ENCODE results near the gene CPEB4. TPM values are rescaled to one million over a fixed set of nuclear protein-coding genes. Genes with fewer than 3 reads are reported as not detected.

CPEB4 gene
- total RNA-seq, 2 experiments from 2014 or later = 12.2 to 12.3 TPM

DNA sequence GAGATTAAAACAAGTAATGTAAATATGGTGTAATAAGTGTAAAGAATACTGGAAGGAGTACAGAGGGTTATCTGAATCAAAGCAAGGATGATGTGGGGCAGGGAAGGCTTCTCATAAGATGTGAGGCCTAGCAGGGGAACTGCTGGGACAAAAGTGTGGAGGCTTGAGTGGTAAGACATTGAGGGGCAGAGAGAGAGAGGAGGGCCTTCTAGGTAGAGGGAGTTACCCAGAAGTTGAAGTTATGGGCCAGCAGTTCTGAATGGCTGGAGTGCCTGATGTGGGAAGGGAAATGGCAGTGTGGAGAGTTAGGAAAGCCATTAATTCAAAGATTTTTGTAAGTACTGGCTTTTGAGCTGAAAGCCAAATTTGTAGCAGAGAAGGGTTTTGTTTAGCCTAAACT lies 36.8 kb downstream of the CPEB4 start:
- POLR2A ChIA-PET = interaction anchor here (0.6 kb wide), 1 partner anchor 12 kb away, joined by 8 read pairs; no protein-coding TSS in a partner anchor
- CTCF ChIA-PET = interaction anchor here (0.7 to 2.2 kb wide), 9 partner anchors 10 to 309 kb away, joined by 3 to 7 read pairs (median 4); partner anchors contain the start of gene BOD1

DNA sequence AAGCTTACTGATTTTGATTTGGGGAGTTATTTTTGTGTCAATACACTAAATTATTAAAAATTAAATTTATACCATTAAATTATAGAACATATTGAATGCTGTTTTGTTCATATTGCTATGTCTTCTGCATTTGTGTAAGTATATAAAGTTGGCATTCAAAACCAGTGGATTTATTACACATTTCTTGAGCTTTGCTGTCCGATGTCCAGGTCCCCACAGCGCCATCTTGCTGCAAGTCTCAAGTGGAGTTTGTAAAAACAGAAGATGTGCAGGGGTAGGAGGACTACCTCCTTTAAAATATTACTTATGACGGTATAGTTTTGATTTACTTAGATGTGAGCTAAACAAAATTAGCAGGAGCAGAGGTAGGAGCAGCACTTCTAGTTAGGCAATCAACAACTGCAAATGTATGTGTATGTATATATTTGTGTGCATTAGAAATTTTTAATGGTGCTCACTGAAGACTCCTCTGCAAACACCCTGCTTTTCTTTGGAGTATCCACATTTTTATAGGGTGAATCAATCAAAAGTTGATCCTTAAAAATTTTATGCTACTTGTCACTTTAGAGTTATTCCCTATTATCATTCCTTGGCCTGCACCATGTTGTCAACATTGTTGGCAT lies 37.4 kb downstream of the CPEB4 start:
- POLR2A ChIA-PET = interaction anchor here (0.6 kb wide), 1 partner anchor 12 kb away, joined by 8 read pairs; no protein-coding TSS in a partner anchor
- CTCF ChIA-PET = interaction anchor here (0.7 to 2.2 kb wide), 9 partner anchors 9 to 309 kb away, joined by 3 to 7 read pairs (median 4); partner anchors contain the start of gene BOD1

- POLR2A ChIA-PET = no interaction called here
- CTCF ChIA-PET = interaction anchor here (1.3 to 1.9 kb wide), 2 partner anchors 23 to 24 kb away, joined by 3 to 7 read pairs; no protein-coding TSS in a partner anchor
These were observed 38.2 kb downstream of the CPEB4 start for GRCh38 chr5:173926359-173926758.

DNA sequence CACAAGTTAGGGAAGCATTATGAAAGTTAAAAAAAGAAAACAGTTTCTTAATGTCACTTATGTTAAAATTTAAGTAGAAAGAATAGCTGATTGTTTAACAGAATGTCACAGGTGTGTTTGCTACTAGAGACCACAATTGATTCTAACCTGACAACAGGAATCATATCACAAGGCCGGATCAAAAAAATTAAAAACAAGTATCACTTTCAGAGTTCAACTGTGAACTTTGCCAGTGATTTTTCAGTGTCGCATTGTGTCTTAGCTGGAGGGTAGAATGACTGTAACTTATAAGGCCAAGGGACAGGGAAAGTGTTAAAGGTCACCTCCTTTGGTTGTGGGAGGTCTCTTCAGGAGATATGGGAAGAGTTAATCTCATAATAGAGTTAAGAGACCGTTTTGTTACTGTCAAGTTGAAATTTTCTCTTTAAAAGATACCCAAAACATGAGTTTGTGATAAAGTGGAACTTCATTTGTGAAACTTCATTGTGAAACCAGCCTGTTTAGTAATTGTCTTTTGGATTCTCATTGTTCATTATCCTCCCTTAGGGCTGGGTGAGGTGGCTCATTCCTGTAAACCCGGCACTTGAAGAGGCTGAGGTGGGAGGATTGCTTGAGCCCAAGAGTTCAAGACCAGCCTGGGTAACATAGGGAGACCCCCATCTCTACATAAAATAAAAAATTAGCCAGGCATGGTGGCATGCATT lies 40.9 kb downstream of the CPEB4 start:
- POLR2A ChIA-PET = no interaction called here
- CTCF ChIA-PET = no interaction called here

DNA sequence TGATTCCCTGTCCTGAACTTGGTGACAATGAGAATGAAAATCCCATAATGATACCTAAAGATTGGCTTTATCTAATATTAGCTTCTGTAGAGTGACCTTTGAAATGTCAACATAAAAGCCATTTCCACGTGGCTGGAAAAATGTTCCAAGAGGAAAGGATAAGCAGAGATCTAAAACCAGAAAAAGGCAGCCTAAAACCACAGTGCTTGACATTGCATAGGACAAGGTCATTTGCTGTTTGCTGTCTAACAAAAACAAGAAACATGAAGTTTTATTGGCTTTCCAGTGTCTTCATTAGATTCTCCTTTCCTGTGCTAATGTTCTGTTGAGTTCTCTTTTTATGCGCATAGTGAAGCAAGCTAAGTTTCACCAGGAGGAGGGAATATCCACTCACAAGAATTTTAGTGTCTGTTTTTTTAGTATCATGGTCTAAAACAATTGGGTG lies 44.6 kb downstream of the CPEB4 start:
- ChIA-PET POLR2A (no interaction called here), CTCF (interaction anchor here (0.5 kb wide), 1 partner anchor 271 kb away, joined by 3 read pairs; no protein-coding TSS in a partner anchor)

DNA sequence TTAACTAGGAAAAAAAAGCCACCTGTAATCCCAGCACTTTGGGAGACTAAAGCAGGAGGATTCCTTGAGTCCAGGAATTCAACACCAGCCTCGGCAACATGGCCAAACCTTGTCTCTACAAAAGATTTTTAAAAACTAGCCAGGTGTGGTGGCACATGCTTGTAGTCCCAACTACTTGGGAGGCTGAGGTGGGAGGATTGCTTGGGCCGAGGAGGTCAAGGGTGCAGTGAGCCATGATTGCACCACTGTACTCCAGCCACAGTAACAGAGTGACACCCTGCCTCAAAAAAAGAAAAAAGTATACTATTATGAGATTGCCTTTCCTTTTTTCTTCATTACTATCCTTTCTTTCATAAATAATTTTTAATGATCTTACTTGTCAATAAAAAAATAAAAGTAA lies 45.8 kb downstream of the CPEB4 start:
- CTCF ChIA-PET = no interaction called here
- POLR2A ChIA-PET = no interaction called here

DNA sequence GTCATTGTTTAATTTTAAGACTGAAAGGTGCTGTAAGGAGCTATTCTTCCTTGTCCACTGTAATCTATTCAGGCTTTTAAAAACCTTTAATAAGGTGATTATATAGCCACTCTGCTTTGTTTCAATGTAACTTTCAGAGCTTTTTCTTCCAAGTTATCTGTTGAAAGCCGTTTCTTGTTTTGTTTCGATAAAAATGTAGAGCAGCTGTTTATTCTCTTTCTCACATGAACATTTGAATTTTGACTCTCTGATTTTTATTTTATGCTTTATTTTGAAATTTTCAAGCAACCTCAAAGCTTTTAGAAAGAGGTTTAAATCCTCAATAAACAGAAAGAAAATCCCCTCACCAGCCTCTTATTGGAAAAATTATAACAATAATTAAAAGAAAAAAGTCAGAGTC lies 47.2 kb downstream of the CPEB4 start:
- POLR2A ChIA-PET = no interaction called here
- CTCF ChIA-PET = interaction anchor here (1.5 kb wide), 1 partner anchor 10 kb away, joined by 6 read pairs; no protein-coding TSS in a partner anchor

DNA sequence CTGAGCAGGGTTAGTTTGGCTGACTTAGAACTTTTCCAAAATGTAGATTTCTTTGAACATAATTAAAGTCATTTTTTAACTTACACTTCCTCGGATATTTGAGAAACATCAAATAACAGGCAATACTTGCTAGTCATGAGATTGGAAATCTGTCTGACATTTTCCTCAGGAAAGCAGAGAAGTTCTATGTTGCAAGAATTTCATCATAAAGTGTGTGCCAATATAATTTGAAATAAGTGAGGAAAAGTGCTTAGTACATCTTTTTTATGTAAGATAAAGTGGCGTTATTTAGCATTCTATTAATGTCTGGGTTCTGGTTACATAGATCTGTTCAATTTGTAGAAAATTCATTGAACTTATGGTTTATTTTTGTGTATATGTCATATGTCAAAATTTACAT lies 52.1 kb downstream of the CPEB4 start:
- ChIA-PET POLR2A (no interaction called here), CTCF (no interaction called here)

DNA sequence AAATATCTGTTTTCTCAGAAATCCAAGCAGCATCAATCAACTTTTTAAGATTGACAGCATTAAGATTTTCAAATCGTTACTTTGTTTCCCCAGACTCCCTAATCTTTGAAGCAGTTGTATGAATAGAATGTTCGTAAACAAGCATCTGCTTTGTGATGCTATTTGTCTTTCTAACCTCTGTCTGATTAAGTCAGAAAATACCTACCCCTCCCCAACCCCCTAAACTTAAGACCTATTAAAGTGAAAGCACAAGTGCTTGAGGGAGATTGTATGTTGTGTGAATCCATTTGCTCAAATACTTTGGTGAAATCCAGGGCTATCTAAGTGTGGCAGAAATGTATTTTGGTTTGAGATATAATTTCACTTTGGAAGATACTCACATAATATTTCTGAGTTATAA lies 53.0 kb downstream of the CPEB4 start:
- CTCF ChIA-PET = no interaction called here
- POLR2A ChIA-PET = no interaction called here

DNA sequence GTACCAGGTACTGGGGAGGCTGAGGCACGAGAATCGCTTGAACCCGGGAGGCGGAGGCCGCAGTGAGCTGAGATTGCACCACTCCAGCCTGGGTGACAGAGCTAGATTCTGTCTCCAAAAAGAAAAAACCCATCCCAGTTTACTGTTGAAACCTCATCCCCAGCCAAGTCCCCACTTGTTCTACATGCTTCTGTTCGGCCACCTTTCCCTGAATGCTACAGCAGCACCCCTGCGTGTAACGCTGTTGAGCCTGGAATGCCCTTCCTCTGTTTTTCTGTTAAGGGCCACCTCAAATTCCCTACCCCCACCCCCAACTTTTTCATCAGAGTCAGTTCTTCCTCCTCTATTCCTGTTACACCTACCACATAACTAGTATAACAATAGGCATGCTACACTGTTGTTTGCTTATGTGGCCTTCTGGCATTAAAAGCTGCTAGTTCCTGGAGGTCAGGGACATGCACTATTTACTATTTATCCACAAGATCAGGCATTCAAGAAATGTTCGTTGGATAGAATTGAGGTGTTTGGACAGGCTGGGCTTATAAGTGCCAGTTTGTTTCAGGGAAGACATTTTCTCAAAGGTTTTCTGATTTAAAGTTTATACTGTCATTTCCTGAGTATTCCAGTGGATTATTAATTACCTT lies 53.7 kb downstream of the CPEB4 start:
- ChIA-PET CTCF (no interaction called here), POLR2A (no interaction called here)

DNA sequence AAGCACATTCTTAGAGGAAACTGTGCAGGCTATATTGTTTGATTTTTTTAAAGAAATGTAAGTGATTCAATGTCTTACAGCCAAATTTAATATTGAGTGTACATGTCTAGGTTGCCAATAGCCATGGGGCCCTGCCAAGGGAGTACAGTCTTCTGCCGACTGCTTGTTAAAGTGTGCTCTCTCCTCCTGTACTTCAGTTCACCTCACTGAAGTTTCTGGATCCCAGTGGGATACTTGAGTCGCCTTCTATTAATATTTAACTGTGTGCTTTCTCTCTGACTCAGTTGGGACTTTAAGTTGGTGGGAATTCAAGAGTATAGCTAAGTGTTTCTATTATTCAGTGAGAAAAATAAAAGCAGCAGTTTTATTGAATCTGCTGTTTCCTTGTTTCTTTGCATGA lies 56.4 kb downstream of the CPEB4 start:
- ChIA-PET CTCF (no interaction called here), POLR2A (no interaction called here)

DNA sequence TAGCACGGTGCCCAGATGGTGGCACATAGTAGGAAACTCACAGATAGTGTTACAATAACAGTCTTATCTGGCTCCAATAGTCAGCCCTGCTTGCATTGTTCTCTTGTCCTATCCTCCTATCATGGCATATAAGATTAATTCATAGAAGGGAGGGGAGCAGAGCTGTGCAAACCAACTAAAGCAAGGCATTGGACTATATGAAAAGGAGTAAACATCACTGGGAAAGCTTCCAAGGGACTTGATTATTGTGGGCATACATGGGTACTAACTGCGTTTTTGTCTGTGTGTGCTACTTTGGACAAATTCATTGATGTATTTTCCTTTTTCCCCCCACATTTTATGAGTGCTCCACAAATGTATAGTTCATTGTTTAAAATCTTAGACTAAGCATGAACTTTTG lies 57.0 kb downstream of the CPEB4 start:
- CTCF ChIA-PET = no interaction called here
- POLR2A ChIA-PET = no interaction called here

- ChIA-PET CTCF (no interaction called here), POLR2A (no interaction called here)
These were observed 58.2 kb downstream of the CPEB4 start for GRCh38 chr5:173946323-173946722.

GRCh38 chr5:173950829-173951228 lies 62.7 kb downstream of the CPEB4 start:
- CTCF ChIA-PET = interaction anchor here (1.7 kb wide), 1 partner anchor 26 kb away, joined by 4 read pairs; no protein-coding TSS in a partner anchor

DNA sequence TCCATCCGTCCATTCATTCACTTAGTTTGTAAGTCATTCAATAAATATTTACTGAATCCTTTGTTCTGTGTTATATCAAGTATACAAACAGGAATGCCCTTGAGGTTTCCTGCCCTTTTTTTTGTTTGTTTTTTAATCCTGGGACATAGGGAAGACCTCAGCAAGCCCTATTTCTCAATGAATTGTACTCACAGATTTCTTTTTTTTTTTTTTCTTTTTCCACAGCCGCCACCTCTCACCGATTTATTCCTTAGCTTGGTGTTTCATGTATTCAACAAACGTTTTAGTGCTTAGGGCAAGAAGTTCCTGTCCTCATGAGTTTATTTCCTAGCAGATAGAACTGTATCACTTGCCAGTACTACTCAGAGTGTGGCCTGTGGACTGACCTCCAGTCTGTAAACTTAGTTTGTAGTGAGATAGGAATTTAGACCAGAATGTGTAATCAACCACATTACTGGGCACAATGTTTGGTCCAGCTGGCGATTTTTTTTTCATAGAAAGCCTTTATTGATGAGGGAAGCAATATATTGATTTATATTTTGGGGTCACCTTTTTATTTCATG lies 65.5 kb downstream of the CPEB4 start:
- POLR2A ChIA-PET = no interaction called here
- CTCF ChIA-PET = no interaction called here

More at GRCh38 chr5:173950829-173951228, 62.7 kb downstream of the CPEB4 start:
- POLR2A ChIA-PET = no interaction called here

GRCh38 chr5:173954671-173955521 lies 66.7 kb downstream of the CPEB4 start:
- POLR2A ChIA-PET = no interaction called here
- CTCF ChIA-PET = no interaction called here

GRCh38 chr5:173960986-173961385 lies 72.8 kb downstream of the CPEB4 start:
- CTCF ChIA-PET = no interaction called here
- POLR2A ChIA-PET = interaction anchor here (0.6 kb wide), 1 partner anchor 753 kb away, joined by 3 read pairs; no protein-coding TSS in a partner anchor

DNA sequence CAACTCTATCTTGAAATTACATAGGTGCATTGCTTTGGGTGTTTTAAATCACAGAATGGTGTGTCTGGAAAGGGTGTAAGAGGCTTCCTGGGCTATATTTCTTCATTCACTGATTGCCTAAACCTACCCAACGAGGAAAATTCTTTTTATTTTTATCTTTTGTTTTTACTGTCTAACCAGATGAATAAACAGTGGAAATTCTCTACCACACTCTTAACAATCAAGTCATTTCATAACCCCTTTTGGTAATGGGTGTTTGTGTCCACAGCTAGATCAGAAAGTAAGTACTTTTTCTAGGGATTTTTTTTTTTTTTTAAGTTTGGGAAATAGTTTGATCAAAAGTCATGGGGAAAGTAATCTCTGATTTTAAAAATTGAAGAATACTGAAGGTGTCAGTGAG lies 73.3 kb downstream of the CPEB4 start:
- POLR2A ChIA-PET = interaction anchor here (0.6 kb wide), 1 partner anchor 753 kb away, joined by 3 read pairs; no protein-coding TSS in a partner anchor
- CTCF ChIA-PET = no interaction called here

- CTCF ChIA-PET = interaction anchor here (0.6 kb wide), 1 partner anchor 23 kb away, joined by 3 read pairs; no protein-coding TSS in a partner anchor
- POLR2A ChIA-PET = no interaction called here
These were observed 74.4 kb downstream of the CPEB4 start for GRCh38 chr5:173962436-173962972.

Measured in activated CD8-positive, alpha-beta memory T cell treated with anti-CD3 and anti-CD28 coated beads for 36 hours (primary cell).